ENCODE results near the gene OSBPL9.

- TF ChIP-seq POLR2A (IDR thresholded peaks at IDR 0.05) (no peak), CTCF (IDR thresholded peaks at IDR 0.05) (no peak)
Measured at GRCh38 chr1:51728611-51729155, 111.8 kb downstream of the OSBPL9 start.
